Mucosa of rectum (tissue), 2 donors: ENCODE data around the gene FOXF2.
A peak's percentile ranks its signal among the peaks of the same experiment; 100 is the strongest.
"Not testable (repeated sequence)": the region's sequence is repeated elsewhere in the genome, so short reads cannot be mapped to it uniquely, and the experiment has no call there.

Experiments
- H3K27ac ChIP-seq, 2 donors: one replicate each; pipeline ENCODE4 v1.7.0; 2013; ENCODE audit warnings: inconsistent platforms in 2 of 2, low read depth in 2 of 2, low read length in 2 of 2
- H3K27me3 ChIP-seq, 2 donors: one replicate each; pipeline ENCODE4 v1.7.0; 2013; ENCODE audit warnings: low read length in 2 of 2; ENCODE audit not compliant: control insufficient read depth in 2 of 2, insufficient read depth in 2 of 2
- H3K36me3 ChIP-seq, 2 donors: one replicate each; pipeline ENCODE4 v1.7.0; 2013; ENCODE audit warnings: low read length in 2 of 2; ENCODE audit not compliant: control insufficient read depth in 2 of 2, insufficient read depth in 2 of 2
- H3K4me1 ChIP-seq, 2 donors: one replicate each; pipeline ENCODE4 v1.7.0; 2013; ENCODE audit warnings: low read length in 2 of 2, mild to moderate bottlenecking in 1 of 2; ENCODE audit not compliant: control insufficient read depth in 2 of 2, insufficient read depth in 2 of 2
- H3K4me3 ChIP-seq, 2 donors: one replicate each; pipeline ENCODE4 v1.7.0; 2013; ENCODE audit warnings: low read length in 2 of 2
- H3K9ac ChIP-seq, 2 donors: one replicate each; pipeline ENCODE4 v1.7.0; 2013; ENCODE audit warnings: low read length in 2 of 2, low read depth in 1 of 2, mild to moderate bottlenecking in 1 of 2
- H3K9me3 ChIP-seq, 2 donors: one replicate each; pipeline ENCODE4 v1.7.0; 2013; ENCODE audit warnings: low read length in 2 of 2; ENCODE audit not compliant: control insufficient read depth in 2 of 2
- donor health status: healthy.
- donor health status: Normal muscosa, but diverticular disease.

The FOXF2 gene

GRCh38 chr6:1389369-1390132 lies at the start of gene FOXF2:
Gene FOXF2, plus strand, starts transcription at chr6:1389576. Its CDS starts 372 bp downstream, at chr6:1389948.
- peak within 1 kb of the TSS; percentile 59 to 63 for H3K4me3 ChIP-seq
- H3K27me3 ChIP-seq, result peaks cover 39 to 56% of the 10 kb centered on the region in 2 donors
- no peaks in the 10 kb centered on the region for H3K36me3 ChIP-seq
- H3K4me1 ChIP-seq, result no peaks in the 10 kb centered on the region
- peak within 1 kb of the TSS; percentile 49 to 68 for H3K9ac ChIP-seq
- H3K27ac ChIP-seq, result peak within 1 kb of the TSS; percentile 74 to 83
- H3K9me3 ChIP-seq, result no peaks in the 10 kb centered on the region

GRCh38 chr6:1346101-1346500 lies 43.3 kb upstream of the FOXF2 start:
- Histone ChIP-seq H3K4me1 (no peaks in the 10 kb centered on the region), H3K27ac (no peak overlapping the region), H3K27me3 (peaks cover 5 to 8% of the 10 kb centered on the region in 2 donors), H3K9me3 (peaks cover 0 to 4% of the 10 kb centered on the region in 2 donors), H3K36me3 (no peaks in the 10 kb centered on the region), H3K9ac (no peak overlapping the region), H3K4me3 (no peak overlapping the region)

DNA sequence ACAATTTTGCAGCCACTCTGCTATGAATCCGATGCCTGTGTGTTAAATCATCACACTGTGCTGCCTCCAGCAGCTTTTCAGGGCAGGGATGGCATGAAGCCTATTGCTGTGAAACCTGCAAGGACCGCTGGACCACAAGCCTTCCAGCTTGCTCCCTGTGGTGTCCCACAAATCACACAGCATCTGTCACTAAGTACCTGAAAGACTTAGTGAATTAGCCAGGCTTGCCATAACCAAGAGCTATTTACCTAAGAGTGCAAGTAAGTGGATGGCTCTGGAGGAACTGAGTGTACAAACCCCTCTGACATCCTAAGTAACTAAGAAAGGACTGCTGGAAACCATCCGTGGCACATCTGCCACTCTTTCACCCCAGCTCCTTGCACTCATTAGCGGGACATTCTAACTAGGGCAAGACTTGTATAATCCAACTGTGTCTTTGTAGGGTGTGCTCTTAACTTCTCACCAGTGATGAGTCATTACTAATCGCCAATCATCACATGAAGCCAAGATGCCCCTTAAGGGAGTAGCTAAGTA lies 42.8 kb upstream of the FOXF2 start:
- no peak overlapping the region for H3K27ac ChIP-seq
- H3K9me3 ChIP-seq, result peaks cover 5 to 6% of the 10 kb centered on the region in 2 donors
- peaks cover 5 to 8% of the 10 kb centered on the region in 2 donors for H3K27me3 ChIP-seq
- no peaks in the 10 kb centered on the region for H3K4me1 ChIP-seq
- H3K4me3 ChIP-seq, result no peak overlapping the region
- no peak overlapping the region for H3K9ac ChIP-seq
- H3K36me3 ChIP-seq, result no peaks in the 10 kb centered on the region

DNA sequence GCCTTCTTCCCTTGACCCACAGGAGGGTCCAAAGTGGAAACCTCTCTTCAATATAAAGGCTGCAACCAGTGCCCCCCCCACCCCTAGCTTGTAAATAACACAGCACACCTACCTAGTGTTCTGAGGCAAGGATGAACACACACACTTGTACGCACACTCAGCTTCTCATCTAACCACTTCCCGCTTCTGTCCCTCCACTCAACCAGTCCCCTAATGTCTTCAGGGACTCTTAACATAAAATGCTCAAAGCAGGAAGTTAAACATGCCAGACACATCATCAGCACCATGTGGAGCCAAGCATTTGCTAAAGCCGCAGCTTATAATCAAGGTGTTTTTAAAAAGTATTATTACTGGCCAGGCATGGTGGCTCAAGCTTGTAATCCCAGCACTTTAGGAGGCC lies 42.2 kb upstream of the FOXF2 start:
- Histone ChIP-seq H3K9me3 (peaks cover 5 to 6% of the 10 kb centered on the region in 2 donors), H3K9ac (no peak overlapping the region), H3K36me3 (no peaks in the 10 kb centered on the region), H3K4me1 (no peaks in the 10 kb centered on the region), H3K27ac (no peak overlapping the region), H3K4me3 (no peak overlapping the region), H3K27me3 (peaks cover 5 to 8% of the 10 kb centered on the region in 2 donors)

DNA sequence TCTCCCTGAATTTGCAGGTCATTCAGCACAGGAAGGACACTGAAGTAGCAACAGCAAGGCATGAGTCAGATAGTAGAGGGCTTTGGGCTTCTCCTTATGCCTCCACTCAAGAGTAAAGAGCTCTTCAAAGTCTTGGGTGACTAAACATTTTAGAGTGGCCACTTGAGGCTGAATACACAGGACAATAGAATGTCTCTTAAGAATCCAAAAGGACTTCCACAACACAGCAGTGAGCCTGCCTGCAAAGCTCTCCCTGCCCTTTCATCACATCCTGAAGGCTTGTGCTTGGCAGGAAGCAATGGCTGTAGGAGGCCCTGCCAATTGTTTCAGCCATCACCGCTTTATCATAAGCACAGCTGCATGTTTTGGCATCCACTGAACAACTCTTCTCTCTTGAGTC lies 40.7 kb upstream of the FOXF2 start:
- Histone ChIP-seq H3K36me3 (no peaks in the 10 kb centered on the region), H3K4me1 (no peaks in the 10 kb centered on the region), H3K4me3 (no peak overlapping the region), H3K27ac (no peak overlapping the region), H3K9ac (no peak overlapping the region), H3K9me3 (peaks cover 5 to 6% of the 10 kb centered on the region in 2 donors), H3K27me3 (peaks cover 5 to 8% of the 10 kb centered on the region in 2 donors)

DNA sequence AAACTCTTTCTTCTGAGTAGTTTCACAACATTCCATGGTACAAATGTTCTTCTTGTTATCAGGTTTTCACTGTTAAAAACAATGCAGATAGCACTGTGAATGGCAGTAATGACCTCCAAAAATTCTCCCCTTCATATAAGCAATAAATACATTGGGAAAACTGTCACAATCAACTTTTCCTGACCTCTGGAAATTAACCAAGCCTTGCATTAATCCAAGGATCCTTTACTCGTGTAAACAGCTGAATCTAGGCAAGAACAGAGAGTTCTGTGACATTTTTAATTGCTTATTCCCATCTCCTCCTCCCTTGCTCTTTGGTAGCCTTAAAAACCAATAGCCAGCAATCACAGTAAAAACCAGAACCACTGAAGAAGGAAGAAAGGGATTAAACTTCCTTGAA lies 39.7 kb upstream of the FOXF2 start:
- no peak overlapping the region for H3K9ac ChIP-seq
- H3K27ac ChIP-seq, result no peak overlapping the region
- H3K27me3 ChIP-seq, result peaks cover 5% of the 10 kb centered on the region in 2 donors
- no peaks in the 10 kb centered on the region for H3K4me1 ChIP-seq
- no peaks in the 10 kb centered on the region for H3K36me3 ChIP-seq
- H3K4me3 ChIP-seq, result no peak overlapping the region
- peaks cover 3 to 5% of the 10 kb centered on the region in 2 donors for H3K9me3 ChIP-seq

DNA sequence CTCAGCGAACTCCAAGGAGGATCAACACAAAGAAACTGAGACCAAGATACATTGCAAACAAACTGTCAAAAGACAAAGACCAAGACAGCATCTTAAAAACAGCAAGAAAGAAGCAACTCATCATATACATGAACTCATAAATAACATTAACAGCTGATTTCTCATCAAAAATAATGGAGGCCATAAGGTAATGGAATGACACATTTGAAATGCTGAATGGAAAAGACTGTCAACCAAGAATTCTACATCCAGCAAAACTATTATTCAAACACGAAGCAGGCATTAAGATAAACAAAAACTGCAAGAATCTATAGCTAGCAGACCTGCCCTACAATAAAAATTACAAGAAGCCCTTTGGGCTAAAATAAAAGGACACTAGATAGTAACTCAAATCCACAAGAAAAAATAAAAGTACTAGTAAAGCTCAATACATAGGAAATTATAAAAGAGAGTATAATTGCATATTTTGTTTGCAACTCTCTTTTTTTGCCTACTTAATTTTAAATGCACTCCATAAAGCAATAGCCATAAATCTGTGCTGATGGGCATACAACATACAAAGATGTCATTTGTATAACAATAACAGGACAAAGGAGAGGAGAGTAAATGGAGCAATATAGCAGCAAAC lies 37.9 kb upstream of the FOXF2 start:
- peaks cover 3 to 5% of the 10 kb centered on the region in 2 donors for H3K9me3 ChIP-seq
- no peak overlapping the region for H3K9ac ChIP-seq
- H3K4me3 ChIP-seq, result no peak overlapping the region
- H3K4me1 ChIP-seq, result no peaks in the 10 kb centered on the region
- no peaks in the 10 kb centered on the region for H3K36me3 ChIP-seq
- no peak overlapping the region for H3K27ac ChIP-seq
- peaks cover 5% of the 10 kb centered on the region in 2 donors for H3K27me3 ChIP-seq

GRCh38 chr6:1355068-1355467 lies 34.3 kb upstream of the FOXF2 start:
- not testable (repeated sequence) for H3K4me3 ChIP-seq, H3K9ac ChIP-seq, H3K36me3 ChIP-seq, H3K27ac ChIP-seq, H3K9me3 ChIP-seq, H3K4me1 ChIP-seq, H3K27me3 ChIP-seq

DNA sequence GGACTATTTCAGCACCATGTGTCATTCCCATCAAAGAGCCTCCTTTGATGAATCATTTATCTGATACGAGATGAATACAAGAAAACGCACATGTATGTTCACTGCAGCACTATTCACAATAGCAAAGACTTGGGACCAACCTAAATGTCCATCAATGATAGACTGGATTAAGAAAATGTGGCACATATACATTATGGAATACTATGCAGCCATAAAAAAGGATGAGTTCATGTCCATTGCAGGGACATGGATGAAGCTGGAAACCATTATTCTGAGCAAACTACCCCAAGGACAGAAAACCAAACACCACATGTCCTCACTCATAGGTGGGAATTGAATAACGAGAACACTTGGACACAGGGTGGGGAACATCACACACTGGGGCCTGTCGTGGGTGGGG lies 27.7 kb upstream of the FOXF2 start:
- not testable (repeated sequence) for H3K4me3 ChIP-seq, H3K27ac ChIP-seq, H3K4me1 ChIP-seq, H3K36me3 ChIP-seq, H3K9me3 ChIP-seq, H3K9ac ChIP-seq
- peaks cover under 1 to 15% of the 10 kb centered on the region in 2 donors for H3K27me3 ChIP-seq

DNA sequence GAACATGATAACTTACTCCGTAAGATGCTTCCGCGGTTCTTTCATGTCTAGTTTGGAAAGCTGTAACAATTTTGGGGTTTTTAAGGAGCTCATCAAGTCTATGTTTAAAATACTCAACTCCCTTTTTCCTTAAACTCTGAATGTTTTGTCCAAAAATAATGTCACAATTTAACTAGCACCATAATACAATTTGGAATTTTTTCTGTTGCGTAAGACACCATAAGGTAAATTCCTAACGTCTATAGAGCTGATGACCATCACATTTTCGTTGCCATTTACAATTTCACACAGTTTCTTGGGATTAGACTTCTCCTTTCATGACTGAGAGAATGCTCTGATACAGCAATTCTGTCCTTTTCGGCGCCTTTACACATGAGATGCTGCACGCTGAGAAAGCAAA lies 26.7 kb upstream of the FOXF2 start:
- peaks cover 0 to 2% of the 10 kb centered on the region in 2 donors for H3K4me1 ChIP-seq
- H3K9me3 ChIP-seq, result no peaks in the 10 kb centered on the region
- H3K9ac ChIP-seq, result no peak overlapping the region
- H3K27me3 ChIP-seq, result peaks cover 7 to 15% of the 10 kb centered on the region in 2 donors
- no peak overlapping the region for H3K4me3 ChIP-seq
- H3K36me3 ChIP-seq, result no peaks in the 10 kb centered on the region
- H3K27ac ChIP-seq, result no peak overlapping the region
